ENCODE results near the gene GPBAR1. TPM values are rescaled to one million over a fixed set of nuclear protein-coding genes. Genes with fewer than 3 reads are reported as not detected.

Gene GPBAR1
- total RNA-seq, 1 experiment from 2014 or later: 0.30 TPM

GRCh38 chr2:218244665-218245064 lies 16.1 kb upstream of the GPBAR1 start:
- no peak overlapping the region for H3K4me3 ChIP-seq (ENCODE audit: low read depth, low read length, poor library complexity, severe bottlenecking)
- TF ChIP-seq EZH2 (IDR thresholded peaks at IDR 0.05; ENCODE audit: borderline replicate concordance, low read depth, low read length, poor library complexity, severe bottlenecking): no peak
- TF ChIP-seq CTCF (conservative IDR thresholded peaks at IDR 0.05; ENCODE audit: low read depth, low read length): no peak

GRCh38 chr2:218245214-218245613 lies 15.6 kb upstream of the GPBAR1 start:
- no TSS peak for BruUV-seq (replicated peaks)
- intact Hi-C loops (cut with micrococcal nuclease; ENCODE audit: unreplicated experiment): no loop called here

More at GRCh38 chr2:218244665-218245064, 16.1 kb upstream of the GPBAR1 start:
- Histone ChIP-seq H3K36me3 (ENCODE audit: insufficient read depth, low read length, poor library complexity, severe bottlenecking) (peaks cover 83% of the 10 kb centered on the region), H3K27me3 (replicated peaks; ENCODE audit: insufficient read depth, low read depth, low read length, poor library complexity) (no peaks in the 10 kb centered on the region), H3K4me1 (ENCODE audit: insufficient read depth, low read length, poor library complexity, severe bottlenecking) (no peaks in the 10 kb centered on the region), H3K27ac (ENCODE audit: low read depth, low read length, poor library complexity, severe bottlenecking) (no peak overlapping the region), H3K9me3 (ENCODE audit: low read depth, low read length, poor library complexity, severe bottlenecking) (no peaks in the 10 kb centered on the region)
- intact Hi-C loops (cut with micrococcal nuclease; ENCODE audit: unreplicated experiment): no loop called here
- ChIA-PET POLR2A (ENCODE audit: low non-redundant PET) (no interaction called here), CTCF (no interaction called here)
- no TSS peak for BruUV-seq (replicated peaks)
- no peak for DNase-seq (ENCODE audit: low spot score)

GRCh38 chr2:218249691-218250090 lies 11.1 kb upstream of the GPBAR1 start:
- no peak overlapping the region for H3K27ac ChIP-seq (ENCODE audit: low read depth, low read length, poor library complexity, severe bottlenecking)
- no peaks in the 10 kb centered on the region for H3K9me3 ChIP-seq (ENCODE audit: low read depth, low read length, poor library complexity, severe bottlenecking)
- TF ChIP-seq EZH2 (IDR thresholded peaks at IDR 0.05; ENCODE audit: borderline replicate concordance, low read depth, low read length, poor library complexity, severe bottlenecking) (no peak), CTCF (conservative IDR thresholded peaks at IDR 0.05; ENCODE audit: low read depth, low read length) (no peak)
- intact Hi-C loops (cut with micrococcal nuclease; ENCODE audit: unreplicated experiment): no loop called here
- no peaks in the 10 kb centered on the region for H3K27me3 ChIP-seq (replicated peaks; ENCODE audit: insufficient read depth, low read depth, low read length, poor library complexity)
- no peaks in the 10 kb centered on the region for H3K4me1 ChIP-seq (ENCODE audit: insufficient read depth, low read length, poor library complexity, severe bottlenecking)
- ChIA-PET CTCF (no interaction called here), POLR2A (ENCODE audit: low non-redundant PET) (no interaction called here)
- no peak overlapping the region for H3K4me3 ChIP-seq (ENCODE audit: low read depth, low read length, poor library complexity, severe bottlenecking)
- H3K36me3 ChIP-seq (ENCODE audit: insufficient read depth, low read length, poor library complexity, severe bottlenecking): peaks cover 96% of the 10 kb centered on the region
- DNase-seq (ENCODE audit: low spot score): no peak
- BruUV-seq (replicated peaks): no TSS peak

More at GRCh38 chr2:218245214-218245613, 15.6 kb upstream of the GPBAR1 start:
- ChIA-PET CTCF (no interaction called here), POLR2A (ENCODE audit: low non-redundant PET) (no interaction called here)
- no peak for DNase-seq (ENCODE audit: low spot score)
- H3K27me3 ChIP-seq (replicated peaks; ENCODE audit: insufficient read depth, low read depth, low read length, poor library complexity): no peaks in the 10 kb centered on the region
- H3K9me3 ChIP-seq (ENCODE audit: low read depth, low read length, poor library complexity, severe bottlenecking): no peaks in the 10 kb centered on the region
- TF ChIP-seq EZH2 (IDR thresholded peaks at IDR 0.05; ENCODE audit: borderline replicate concordance, low read depth, low read length, poor library complexity, severe bottlenecking) (no peak), CTCF (conservative IDR thresholded peaks at IDR 0.05; ENCODE audit: low read depth, low read length) (no peak)
- H3K36me3 ChIP-seq (ENCODE audit: insufficient read depth, low read length, poor library complexity, severe bottlenecking): peaks cover 87% of the 10 kb centered on the region
- no peaks in the 10 kb centered on the region for H3K4me1 ChIP-seq (ENCODE audit: insufficient read depth, low read length, poor library complexity, severe bottlenecking)
- no peak overlapping the region for H3K27ac ChIP-seq (ENCODE audit: low read depth, low read length, poor library complexity, severe bottlenecking)
- no peak overlapping the region for H3K4me3 ChIP-seq (ENCODE audit: low read depth, low read length, poor library complexity, severe bottlenecking)

All from A673 (cell line).